Iris pigment epithelial cell (primary cell): Measurements from ENCODE around the gene TSKU.
"Not testable (repeated sequence)": the region's sequence is repeated elsewhere in the genome, so short reads cannot be mapped to it uniquely, and the experiment has no call there.

Experiments used
- DNase-seq: peaks from one replicate; pipeline ENCODE4 v3.0.0-alpha.2; 2011; ENCODE audit warnings: low read depth

TSKU gene

GRCh38 chr11:76801736-76802135 is 18.6 kb downstream of the TSKU start:
- DNase-seq, result no peak

DNA sequence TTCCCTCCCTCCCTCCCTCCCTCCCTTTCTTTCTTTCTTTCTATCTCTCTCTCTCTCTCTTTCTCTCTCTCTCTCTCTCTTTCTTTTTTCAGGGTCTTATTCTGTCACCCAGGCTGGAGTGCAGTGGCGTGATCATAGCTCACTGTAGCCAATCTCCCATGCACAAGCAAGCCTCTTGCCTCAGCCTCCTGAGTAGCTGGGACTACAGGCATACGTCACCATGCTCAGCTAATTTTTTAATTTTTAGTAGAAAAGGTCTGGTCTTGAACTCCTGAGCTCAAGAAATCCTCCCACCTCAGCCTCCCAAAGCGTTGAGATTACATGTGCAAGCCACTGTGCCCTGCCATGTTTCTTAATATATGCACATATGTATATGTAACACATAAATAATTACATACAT is 19.0 kb downstream of the TSKU start:
- DNase-seq, result no peak

- no peak for DNase-seq
These were observed 19.5 kb downstream of the TSKU start for GRCh38 chr11:76802621-76803020.

DNA sequence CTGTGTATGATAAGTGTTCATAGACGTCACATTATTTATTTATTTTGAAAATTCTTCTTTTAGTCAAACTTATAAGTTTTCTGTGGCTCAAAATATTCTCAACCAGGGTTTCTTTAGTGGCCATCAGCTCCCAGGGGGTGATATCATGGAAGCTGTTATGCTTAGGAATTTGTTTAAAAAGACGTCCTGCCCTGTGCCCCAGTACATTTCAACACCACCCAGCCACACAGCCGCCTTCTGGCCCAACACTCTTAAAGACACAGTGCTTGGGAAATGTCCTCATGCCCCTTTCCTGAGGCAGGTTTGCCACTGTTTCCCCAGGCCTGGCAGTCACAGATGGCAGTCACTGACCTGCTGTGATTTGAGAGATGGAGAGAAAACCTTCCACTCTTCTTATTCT is 19.9 kb downstream of the TSKU start:
- peak; percentile 75 for DNase-seq

DNA sequence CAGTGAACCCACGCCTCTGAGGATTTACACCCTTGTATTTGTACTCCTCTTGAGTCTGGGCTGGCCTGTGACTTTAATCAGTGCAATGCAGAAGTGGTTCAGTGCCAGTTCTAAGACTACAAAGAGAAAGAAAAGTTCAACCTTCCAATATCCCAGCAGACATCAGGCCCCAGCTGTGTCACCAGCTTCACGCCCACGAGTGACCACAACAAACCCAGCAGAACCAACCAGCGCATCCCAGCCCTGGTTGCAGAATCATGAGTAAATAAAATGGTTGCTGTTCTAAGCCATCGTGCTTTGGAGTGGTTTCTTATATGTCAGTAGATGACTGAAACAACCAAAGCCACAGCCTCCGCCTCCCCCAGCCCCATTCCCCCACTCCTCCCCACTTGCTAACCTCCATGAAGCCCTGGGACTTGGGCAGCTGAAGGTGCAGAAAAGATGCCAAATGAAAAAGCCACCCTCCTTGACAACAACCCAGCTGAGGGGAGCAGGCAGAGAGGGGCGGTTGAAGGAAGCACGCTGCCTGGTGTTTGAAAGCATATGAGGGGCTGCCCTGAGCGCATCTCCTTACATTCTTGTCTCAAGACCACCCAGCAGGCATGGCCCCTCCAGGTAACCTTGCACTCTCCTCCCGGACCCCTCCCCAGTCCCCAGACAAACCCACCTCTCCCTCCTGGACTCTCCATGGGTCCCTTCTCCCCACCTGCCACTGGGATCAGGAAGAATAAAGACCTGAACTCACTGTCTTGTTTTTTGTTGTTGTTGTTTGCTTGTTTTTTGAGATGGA is 20.9 kb downstream of the TSKU start:
- DNase-seq, result no peak

GRCh38 chr11:76805206-76805913 is 22.2 kb downstream of the TSKU start:
- DNase-seq, result no peak

DNA sequence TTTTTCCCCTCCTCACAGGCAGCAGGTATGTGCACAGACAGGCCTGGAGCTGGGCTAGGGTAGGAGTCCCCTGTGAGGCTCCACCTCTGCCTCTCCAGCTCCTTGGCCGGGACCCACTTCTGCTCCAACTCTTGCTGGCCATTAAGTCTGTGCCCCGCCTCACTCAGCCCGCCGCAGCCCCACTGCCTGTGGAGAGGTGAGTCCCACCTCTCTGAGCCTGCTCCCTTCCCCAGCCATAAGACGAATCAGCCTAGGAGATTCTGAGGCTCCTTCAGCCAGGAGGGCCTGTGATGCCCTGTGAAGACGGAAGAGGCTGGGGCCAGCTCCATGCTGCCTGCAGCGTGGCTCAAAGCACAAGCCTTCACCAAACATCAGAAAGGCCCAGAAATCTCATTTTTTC is 23.0 kb downstream of the TSKU start:
- DNase-seq, result no peak

DNA sequence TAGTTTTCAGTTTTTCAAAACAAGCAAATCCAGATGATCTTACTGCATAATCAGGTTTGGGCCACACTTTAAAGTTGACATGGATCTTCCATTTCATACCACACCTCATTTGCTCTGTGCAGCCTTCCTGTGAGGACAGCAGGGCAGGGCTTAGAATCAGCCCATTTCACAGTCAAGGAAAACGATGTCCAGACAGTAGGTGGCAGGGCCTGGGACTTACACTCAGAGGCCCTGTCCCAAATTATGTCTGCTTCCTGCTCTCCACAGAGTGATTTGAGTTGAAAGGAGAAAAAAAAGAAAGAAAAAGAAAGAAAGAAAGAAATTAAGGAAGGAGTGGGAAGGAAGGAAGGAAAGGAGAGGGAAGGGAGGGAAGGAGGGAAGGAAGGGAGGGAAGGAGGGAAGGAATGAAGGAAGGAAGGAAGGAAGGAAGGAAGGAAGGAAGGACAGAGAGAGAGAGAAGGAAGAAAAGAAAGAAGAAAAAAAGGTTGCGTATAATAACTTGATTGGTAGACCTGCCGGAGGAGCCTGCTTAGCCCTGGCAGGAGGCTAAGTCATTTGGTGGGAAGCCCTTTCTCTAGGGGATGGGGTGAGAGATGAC is 23.6 kb downstream of the TSKU start:
- no peak for DNase-seq

DNA sequence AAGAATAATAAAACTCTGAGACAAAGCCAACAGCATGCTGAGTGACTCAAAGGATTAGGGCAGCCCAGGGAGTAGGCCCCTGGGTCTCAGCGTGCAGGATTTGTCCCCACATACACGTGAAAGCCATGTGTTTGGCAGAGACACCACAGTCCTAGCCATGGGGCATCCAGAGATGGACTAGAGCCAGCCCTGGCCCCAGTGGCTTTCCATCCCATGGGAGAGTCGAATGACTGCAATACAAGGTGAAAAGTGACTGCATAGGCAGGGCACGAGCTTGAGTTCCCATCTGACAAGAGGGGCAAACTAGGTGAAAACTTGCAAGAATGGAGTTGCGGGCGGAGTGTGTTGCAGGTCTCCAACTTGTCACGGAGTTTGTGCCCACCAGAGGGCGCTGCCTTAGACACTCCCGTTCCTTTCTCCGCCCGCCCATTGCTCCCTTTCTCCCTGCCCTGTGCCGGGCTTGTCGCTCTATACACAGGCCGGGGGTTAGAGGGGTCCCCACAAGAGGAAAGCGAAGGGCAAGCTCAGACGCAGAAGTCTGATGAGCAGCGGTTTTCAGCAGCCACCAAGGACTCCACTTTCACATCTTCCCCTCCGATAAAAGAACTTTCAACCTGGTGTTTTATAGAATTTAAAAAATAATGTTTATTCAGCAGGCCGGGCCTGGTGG is 24.2 kb downstream of the TSKU start:
- peak; percentile 79 for DNase-seq

DNA sequence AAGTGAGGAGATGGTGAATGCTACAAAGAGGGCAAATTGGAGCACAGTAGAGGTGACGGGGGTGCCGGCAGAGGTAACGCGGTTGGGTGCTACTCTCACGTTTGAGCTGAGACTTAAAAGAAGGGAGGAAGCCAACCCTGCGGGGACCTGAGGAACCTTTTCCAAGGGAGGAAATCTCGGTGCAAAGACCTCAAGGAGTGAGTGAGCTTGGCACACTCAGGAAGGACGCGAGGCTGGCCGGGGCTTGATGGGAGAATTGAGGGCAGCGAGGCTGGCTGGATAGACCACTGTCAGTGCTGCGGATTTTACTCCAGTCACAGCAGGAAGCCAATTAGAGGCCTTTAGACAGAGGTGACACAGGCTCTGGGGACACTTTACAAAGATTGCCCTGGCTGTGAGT is 25.0 kb downstream of the TSKU start:
- no peak for DNase-seq

- DNase-seq, result no peak
These were observed 25.8 kb downstream of the TSKU start for GRCh38 chr11:76808996-76809395.

DNA sequence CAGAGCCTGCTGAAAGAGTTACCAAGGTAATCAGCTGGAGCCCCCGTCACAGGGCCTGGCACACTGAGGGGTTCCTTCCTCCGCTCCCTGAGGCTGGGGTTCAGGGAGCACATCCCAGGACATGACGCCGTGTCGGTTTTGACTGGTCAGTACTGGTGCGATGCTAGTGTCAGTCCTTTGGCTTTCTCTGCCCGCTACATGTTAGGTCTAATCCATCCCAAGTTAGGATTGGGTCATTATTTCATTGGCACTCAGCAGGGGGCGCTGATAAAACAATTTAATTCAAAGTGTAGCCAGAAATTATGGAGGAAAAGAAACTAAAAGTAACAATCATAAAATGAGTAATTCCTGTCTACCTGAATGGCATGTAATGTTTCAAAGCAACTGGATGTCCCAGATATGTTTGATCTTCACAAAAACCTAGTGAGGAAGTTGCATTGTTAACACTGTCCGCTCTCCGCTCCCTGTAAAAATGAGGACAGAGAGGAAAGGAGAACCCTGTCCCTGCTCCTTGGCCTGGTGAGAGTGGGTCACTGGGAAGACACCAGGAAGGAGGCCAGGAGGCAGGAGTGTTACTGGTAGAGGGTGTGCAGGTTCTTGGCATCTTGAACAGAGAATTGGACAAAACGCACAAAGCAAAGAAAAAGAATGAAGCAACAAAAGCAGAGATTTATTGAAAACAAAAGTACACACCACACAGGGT is 27.1 kb downstream of the TSKU start:
- DNase-seq, result no peak

GRCh38 chr11:76811259-76811658 is 28.1 kb downstream of the TSKU start:
- no peak for DNase-seq

GRCh38 chr11:76814414-76814813 is 31.3 kb downstream of the TSKU start:
- no peak for DNase-seq

DNA sequence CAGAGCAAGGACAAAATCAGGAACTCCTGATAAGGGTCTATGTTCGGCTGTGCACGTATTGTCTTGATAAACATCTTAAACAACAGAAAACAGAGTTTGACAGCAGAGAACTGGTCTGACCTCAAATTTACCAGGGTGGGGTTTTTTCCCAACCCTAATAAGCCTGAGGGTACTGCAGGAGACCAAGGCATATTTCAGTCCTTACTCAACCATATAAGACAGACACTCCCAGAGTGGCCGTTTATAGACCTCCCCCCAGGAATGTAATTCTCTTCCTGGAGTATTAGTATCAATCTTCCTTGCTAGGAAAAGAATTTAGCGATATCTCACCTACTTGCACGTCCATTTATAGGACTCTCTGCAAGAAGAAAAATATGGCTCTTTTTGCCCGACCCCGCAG is 32.5 kb downstream of the TSKU start:
- not testable (repeated sequence) for DNase-seq

GRCh38 chr11:76820184-76820566 is 37.0 kb downstream of the TSKU start:
- no peak for DNase-seq

DNA sequence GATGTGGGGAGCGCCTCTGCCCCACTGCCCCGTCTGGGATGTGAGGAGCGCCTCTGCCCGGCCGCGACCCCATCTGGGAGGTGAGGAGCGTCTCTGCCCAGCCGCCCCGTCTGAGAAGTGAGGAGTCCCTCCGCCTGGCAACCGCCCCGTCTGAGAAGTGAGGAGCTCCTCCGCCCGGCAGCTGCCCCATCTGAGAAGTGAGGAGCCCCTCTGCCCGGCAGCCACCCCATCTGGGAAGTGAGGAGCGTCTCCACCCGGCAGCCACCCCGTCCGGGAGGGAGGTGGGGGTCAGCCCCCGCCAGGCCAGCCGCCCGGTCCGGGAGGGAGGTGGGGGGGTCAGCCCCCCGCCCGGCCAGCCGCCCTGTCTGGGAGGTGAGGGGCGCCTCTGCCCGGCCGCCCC is 38.2 kb downstream of the TSKU start:
- not testable (repeated sequence) for DNase-seq

GRCh38 chr11:76822406-76822805 is 39.2 kb downstream of the TSKU start:
- no peak for DNase-seq

DNA sequence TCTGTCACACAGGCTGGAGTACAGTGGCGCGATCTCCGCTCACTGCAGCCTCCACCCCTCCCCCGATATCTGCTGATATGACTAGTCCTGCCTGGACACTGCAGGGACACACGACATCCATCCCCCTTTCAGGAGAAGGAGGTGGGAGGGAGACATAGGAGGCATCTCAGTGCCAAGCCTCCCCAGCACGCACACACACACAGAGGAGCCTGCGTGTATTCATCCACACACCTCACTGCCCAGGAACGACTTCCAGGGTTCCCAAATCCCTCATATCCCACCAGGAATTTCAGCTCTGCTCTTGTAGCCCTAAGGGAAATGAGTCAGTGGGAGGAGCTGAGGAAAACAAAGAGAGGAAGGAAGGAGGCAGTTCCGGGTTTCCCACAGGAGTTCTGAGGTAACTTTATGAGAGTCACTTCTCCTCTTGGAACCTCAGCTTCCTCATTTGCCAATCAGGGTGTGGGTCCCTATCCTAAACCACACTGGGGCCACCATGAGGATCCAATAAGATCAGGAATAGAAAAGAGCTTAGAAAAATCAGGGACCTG is 40.4 kb downstream of the TSKU start:
- peak; percentile 37 for DNase-seq

- DNase-seq, result no peak
These were observed 41.2 kb downstream of the TSKU start for GRCh38 chr11:76824083-76824939.
